Stomach (tissue), 4 donors: Measurements from ENCODE around the gene CPVL.

Source experiments
- POLR2AphosphoS5 ChIP-seq, 3 donors: sonication (generic); formaldehyde crosslinking; IDR thresholded peaks; one replicate each; pipeline ENCODE4 v1.6.1; 2016; ENCODE audit warnings: antibody characterized with exemption in 3 of 3
- TF ChIP-seq, protein P1 (sequence below), 7 experiments: fragments of 450-650 bp in 4 of 7; fragments of 200-600 bp in 3 of 7; sonication (generic) in 3 of 7; IDR thresholded peaks; one replicate each; pipeline ENCODE4 v1.5.1; 2016 to 2019; ENCODE audit warnings: antibody characterized with exemption in 7 of 7, control low read depth in 2 of 7, mild to moderate bottlenecking in 1 of 7

DNA sequence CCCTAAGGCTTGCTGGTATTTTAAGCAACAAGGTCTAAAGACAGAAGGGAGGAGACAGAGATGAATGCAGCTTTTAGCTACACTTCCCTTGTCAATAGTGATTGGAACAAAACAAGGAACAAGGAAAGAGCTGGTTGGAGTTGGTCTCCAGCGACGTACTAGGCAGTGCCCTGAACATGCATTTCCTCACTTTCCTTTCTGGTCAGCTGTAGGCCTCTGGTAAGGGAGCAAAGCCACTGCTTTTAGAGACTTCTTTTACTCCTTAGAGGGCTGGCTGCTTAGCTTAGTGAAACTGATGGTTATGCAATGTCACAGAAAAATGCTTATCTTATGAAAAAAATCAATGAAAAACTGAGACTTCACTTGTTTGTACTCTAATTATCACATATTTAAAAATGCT is 112.8 kb downstream of the CPVL start:
- TF ChIP-seq, protein P1, sequence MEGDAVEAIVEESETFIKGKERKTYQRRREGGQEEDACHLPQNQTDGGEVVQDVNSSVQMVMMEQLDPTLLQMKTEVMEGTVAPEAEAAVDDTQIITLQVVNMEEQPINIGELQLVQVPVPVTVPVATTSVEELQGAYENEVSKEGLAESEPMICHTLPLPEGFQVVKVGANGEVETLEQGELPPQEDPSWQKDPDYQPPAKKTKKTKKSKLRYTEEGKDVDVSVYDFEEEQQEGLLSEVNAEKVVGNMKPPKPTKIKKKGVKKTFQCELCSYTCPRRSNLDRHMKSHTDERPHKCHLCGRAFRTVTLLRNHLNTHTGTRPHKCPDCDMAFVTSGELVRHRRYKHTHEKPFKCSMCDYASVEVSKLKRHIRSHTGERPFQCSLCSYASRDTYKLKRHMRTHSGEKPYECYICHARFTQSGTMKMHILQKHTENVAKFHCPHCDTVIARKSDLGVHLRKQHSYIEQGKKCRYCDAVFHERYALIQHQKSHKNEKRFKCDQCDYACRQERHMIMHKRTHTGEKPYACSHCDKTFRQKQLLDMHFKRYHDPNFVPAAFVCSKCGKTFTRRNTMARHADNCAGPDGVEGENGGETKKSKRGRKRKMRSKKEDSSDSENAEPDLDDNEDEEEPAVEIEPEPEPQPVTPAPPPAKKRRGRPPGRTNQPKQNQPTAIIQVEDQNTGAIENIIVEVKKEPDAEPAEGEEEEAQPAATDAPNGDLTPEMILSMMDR (IDR thresholded peaks at IDR 0.05) = no peak
- TF ChIP-seq POLR2AphosphoS5 (IDR thresholded peaks at IDR 0.05) = no peak
